ENCODE results near the gene NCBP3.

DNA sequence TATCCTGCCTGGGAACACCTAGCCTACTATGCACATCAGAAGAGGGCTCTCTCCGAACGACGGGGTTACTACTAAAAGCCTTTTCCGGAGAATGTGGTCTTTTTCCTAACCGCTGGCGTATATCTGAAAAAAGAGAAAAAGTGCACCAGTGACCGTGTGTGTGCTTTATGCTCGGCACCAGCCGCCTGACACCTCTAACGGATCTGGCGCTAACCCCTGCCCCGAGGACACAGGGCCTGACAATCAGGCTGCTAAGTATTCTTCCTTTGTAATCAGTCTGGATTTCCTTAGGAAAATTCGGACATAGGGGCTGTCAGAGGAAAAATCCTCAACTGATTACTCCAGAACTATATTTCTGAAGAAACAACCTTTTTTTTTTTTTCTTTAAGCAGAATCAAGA lies 31.7 kb downstream of the NCBP3 start:
- TF ChIP-seq GATA2 (IDR thresholded peaks at IDR 0.05; ENCODE audit: low read depth, low read length) (no peak), GATA3 (IDR thresholded peaks at IDR 0.05; ENCODE audit: low read depth, low read length) (no peak)
